ENCODE measurements around the gene SEH1L.

GRCh38 chr18:12990967-12991820, 43.4 kb downstream of the SEH1L start, which contains the start of gene CEP192:
- TF ChIP-seq CTCF (IDR thresholded peaks at IDR 0.05; ENCODE audit: low read length) (peak; percentile 50; the same call in 1 of the 2 replicates), EZH2 (IDR thresholded peaks at IDR 0.05; ENCODE audit: borderline replicate concordance, low read length) (no peak)
